Measurements from ENCODE around the gene GLT8D1. TPM values are rescaled to one million over a fixed set of nuclear protein-coding genes. Genes with fewer than 3 reads are reported as not detected.

GLT8D1 gene
- total and polyA plus RNA-seq, 9 of the 15 experiments (the other 6 are each of a cell fraction or from before 2014, with no cell fraction given): 14.1 to 65.9 (median 33.7) TPM

GRCh38 chr3:52685709-52686691, 19.6 kb downstream of the GLT8D1 start, which contains the start of the genes GNL3 and PBRM1 (continued):
- TF ChIP-seq, protein P1, sequence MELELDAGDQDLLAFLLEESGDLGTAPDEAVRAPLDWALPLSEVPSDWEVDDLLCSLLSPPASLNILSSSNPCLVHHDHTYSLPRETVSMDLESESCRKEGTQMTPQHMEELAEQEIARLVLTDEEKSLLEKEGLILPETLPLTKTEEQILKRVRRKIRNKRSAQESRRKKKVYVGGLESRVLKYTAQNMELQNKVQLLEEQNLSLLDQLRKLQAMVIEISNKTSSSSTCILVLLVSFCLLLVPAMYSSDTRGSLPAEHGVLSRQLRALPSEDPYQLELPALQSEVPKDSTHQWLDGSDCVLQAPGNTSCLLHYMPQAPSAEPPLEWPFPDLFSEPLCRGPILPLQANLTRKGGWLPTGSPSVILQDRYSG (tag; conservative IDR thresholded peaks at IDR 0.05; ENCODE audit: low read depth): no peak
- TF ChIP-seq ZNF586 (CRISPR knock-in tag; conservative IDR thresholded peaks at IDR 0.05) (no peak), PHF8 (IDR thresholded peaks at IDR 0.05; ENCODE audit: borderline replicate concordance, low read length) (peak; percentile 87; the same call in 1 of the 2 replicates), ZNF583 (CRISPR knock-in tag; IDR thresholded peaks at IDR 0.05) (no peak), PTRF (tag; IDR thresholded peaks at IDR 0.05) (no peak), CREM (IDR thresholded peaks at IDR 0.05; ENCODE audit: low read depth) (peak; percentile 92), PKNOX1 (IDR thresholded peaks at IDR 0.05) (peak; percentile 48), ATF4 (CRISPR knock-in tag; IDR thresholded peaks at IDR 0.05) (no peak), NCOA1 (IDR thresholded peaks at IDR 0.05; ENCODE audit: low read depth) (no peak), XRCC5 (IDR thresholded peaks at IDR 0.05; ENCODE audit: low read depth, low read length) (no peak), PTTG1 (tag; IDR thresholded peaks at IDR 0.05; ENCODE audit: low read depth) (no peak), TCF15 (CRISPR knock-in tag; IDR thresholded peaks at IDR 0.05) (no peak), CBFA2T3 (IDR thresholded peaks at IDR 0.05) (no peak), SOX6 (IDR thresholded peaks at IDR 0.05) (no peak)
- TF ChIP-seq, protein P2, sequence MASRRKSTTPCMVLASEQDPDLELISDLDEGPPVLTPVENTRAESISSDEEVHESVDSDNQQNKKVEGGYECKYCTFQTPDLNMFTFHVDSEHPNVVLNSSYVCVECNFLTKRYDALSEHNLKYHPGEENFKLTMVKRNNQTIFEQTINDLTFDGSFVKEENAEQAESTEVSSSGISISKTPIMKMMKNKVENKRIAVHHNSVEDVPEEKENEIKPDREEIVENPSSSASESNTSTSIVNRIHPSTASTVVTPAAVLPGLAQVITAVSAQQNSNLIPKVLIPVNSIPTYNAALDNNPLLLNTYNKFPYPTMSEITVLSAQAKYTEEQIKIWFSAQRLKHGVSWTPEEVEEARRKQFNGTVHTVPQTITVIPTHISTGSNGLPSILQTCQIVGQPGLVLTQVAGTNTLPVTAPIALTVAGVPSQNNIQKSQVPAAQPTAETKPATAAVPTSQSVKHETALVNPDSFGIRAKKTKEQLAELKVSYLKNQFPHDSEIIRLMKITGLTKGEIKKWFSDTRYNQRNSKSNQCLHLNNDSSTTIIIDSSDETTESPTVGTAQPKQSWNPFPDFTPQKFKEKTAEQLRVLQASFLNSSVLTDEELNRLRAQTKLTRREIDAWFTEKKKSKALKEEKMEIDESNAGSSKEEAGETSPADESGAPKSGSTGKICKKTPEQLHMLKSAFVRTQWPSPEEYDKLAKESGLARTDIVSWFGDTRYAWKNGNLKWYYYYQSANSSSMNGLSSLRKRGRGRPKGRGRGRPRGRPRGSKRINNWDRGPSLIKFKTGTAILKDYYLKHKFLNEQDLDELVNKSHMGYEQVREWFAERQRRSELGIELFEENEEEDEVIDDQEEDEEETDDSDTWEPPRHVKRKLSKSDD (conservative IDR thresholded peaks at IDR 0.05; ENCODE audit: low read length): no peak
- TF ChIP-seq, protein P3, sequence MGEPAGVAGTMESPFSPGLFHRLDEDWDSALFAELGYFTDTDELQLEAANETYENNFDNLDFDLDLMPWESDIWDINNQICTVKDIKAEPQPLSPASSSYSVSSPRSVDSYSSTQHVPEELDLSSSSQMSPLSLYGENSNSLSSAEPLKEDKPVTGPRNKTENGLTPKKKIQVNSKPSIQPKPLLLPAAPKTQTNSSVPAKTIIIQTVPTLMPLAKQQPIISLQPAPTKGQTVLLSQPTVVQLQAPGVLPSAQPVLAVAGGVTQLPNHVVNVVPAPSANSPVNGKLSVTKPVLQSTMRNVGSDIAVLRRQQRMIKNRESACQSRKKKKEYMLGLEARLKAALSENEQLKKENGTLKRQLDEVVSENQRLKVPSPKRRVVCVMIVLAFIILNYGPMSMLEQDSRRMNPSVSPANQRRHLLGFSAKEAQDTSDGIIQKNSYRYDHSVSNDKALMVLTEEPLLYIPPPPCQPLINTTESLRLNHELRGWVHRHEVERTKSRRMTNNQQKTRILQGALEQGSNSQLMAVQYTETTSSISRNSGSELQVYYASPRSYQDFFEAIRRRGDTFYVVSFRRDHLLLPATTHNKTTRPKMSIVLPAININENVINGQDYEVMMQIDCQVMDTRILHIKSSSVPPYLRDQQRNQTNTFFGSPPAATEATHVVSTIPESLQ (CRISPR knock-in tag; IDR thresholded peaks at IDR 0.05): no peak
- TF ChIP-seq, protein P4, sequence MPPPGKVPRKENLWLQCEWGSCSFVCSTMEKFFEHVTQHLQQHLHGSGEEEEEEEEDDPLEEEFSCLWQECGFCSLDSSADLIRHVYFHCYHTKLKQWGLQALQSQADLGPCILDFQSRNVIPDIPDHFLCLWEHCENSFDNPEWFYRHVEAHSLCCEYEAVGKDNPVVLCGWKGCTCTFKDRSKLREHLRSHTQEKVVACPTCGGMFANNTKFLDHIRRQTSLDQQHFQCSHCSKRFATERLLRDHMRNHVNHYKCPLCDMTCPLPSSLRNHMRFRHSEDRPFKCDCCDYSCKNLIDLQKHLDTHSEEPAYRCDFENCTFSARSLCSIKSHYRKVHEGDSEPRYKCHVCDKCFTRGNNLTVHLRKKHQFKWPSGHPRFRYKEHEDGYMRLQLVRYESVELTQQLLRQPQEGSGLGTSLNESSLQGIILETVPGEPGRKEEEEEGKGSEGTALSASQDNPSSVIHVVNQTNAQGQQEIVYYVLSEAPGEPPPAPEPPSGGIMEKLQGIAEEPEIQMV (tag; conservative IDR thresholded peaks at IDR 0.05; ENCODE audit: low read depth): no peak
